CD4-positive, CD25-positive, alpha-beta regulatory T cell (primary cell): Measurements from ENCODE around the gene L3HYPDH. TPM values are rescaled to one million over a fixed set of nuclear protein-coding genes. Genes with fewer than 3 reads are reported as not detected.

Experiments
- ATAC-seq, 2 donors: fragments of 150-1000 bp; cut with Tn5 transposase; one replicate each; pipeline ENCODE4 v1.10.0; 2021; ENCODE audit warnings: low read depth in 2 of 2, moderate number of reproducible peaks in 2 of 2, moderate library complexity in 1 of 2
- DNase-seq, 3 donors: peaks; one replicate each; pipeline versions ENCODE4 v3.0.0 to v3.0.0-alpha.2; 2012 to 2022; ENCODE audit warnings: mixed read lengths in 1 of 3
- H3K27ac ChIP-seq: one replicate; pipeline ENCODE4 v1.7.0; 2013; ENCODE audit warnings: mild to moderate bottlenecking, low read length; ENCODE audit not compliant: insufficient read depth, poor library complexity, severe bottlenecking
- H3K27me3 ChIP-seq: one replicate; pipeline ENCODE4 v1.7.0; 2013; ENCODE audit warnings: low read length; ENCODE audit not compliant: control insufficient read depth, insufficient read depth
- H3K36me3 ChIP-seq: one replicate; pipeline ENCODE4 v1.7.0; 2013; ENCODE audit warnings: mild to moderate bottlenecking, low read length, moderate library complexity; ENCODE audit not compliant: control insufficient read depth, insufficient read depth
- H3K4me1 ChIP-seq: 2 replicates; pipeline ENCODE4 v1.7.0; 2013; ENCODE audit warnings: mild to moderate bottlenecking, low read length; ENCODE audit not compliant: insufficient read depth, control insufficient read depth, poor library complexity, severe bottlenecking
- H3K4me3 ChIP-seq: one replicate; pipeline ENCODE4 v1.7.0; 2013; ENCODE audit warnings: low read depth, mild to moderate bottlenecking, low read length, moderate library complexity
- H3K9me3 ChIP-seq, 2 experiments: 1 replicate in 1 of 2; 2 replicates in 1 of 2; pipeline ENCODE4 v1.7.0; 2013; ENCODE audit warnings: low read length in 2 of 2, mild to moderate bottlenecking in 1 of 2, moderate library complexity in 1 of 2; ENCODE audit not compliant: control insufficient read depth in 2 of 2
- H3K27ac Mint-ChIP-seq, 3 donors: one replicate each; pipeline ENCODE4 v1.8.0; 2020 to 2022; ENCODE audit warnings: mild to moderate bottlenecking in 3 of 3, mixed read lengths in 3 of 3, moderate library complexity in 2 of 3
- H3K27me3 Mint-ChIP-seq: one replicate; pipeline ENCODE4 v1.8.0; 2022; ENCODE audit warnings: mild to moderate bottlenecking, mixed read lengths
- H3K36me3 Mint-ChIP-seq: one replicate; pipeline ENCODE4 v1.8.0; 2020; ENCODE audit warnings: mixed read lengths
- H3K4me1 Mint-ChIP-seq, 4 donors: one replicate each; pipeline ENCODE4 v1.8.0; 2020 to 2022; ENCODE audit warnings: mixed read lengths in 4 of 4, mild to moderate bottlenecking in 1 of 4
- H3K4me3 Mint-ChIP-seq, 4 donors: one replicate each; pipeline ENCODE4 v1.8.0; 2020 to 2022; ENCODE audit warnings: mild to moderate bottlenecking in 4 of 4, mixed read lengths in 4 of 4, moderate library complexity in 3 of 4
- H3K9me3 Mint-ChIP-seq, 7 donors: one replicate each; pipeline ENCODE4 v1.8.0; 2020 to 2022; ENCODE audit warnings: mixed read lengths in 7 of 7, mild to moderate bottlenecking in 3 of 7, moderate library complexity in 2 of 7
- polyA plus RNA-seq, 4 donors: library from polyadenylated mRNA; unstranded; fragments of 300-500 nt; fragmentation: Illumina TruSeq; gene quantifications; one replicate each; pipeline ENCODE4 v1.2.3, GENCODE V29; 2021
- total RNA-seq: library from RNA; stranded (reverse); gene quantifications from one replicate; pipeline ENCODE4 v1.2.3, GENCODE V29; 2022

Gene L3HYPDH
- total and polyA plus RNA-seq, 5 donors from 2014 or later = 3.5 to 20.6 (median 5.1) TPM

DNA sequence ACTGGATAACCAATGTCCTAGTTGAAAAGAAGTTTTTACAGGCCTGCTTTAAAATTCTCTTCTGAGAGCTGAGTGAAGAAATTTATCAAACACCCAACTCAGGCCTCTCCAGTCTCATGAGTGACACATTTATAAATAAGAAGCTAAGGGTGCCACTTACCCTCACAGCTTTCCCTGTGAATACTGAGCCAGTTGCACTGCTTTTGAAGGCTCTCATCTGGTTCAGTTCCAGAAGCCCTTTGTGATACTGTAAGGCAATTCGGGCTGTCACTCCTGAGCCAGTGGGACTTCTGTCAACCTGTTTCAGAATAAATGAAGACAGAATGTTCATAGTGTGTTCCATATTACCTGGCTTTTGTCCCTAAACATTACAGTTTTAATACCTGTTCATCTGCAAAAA is 8.5 kb downstream of the L3HYPDH start:
- DNase-seq (no peak), ATAC-seq (no peak)
- peaks cover 31% of the 10 kb centered on the region for H3K36me3 ChIP-seq
- H3K27me3 Mint-ChIP-seq = no peaks in the 10 kb centered on the region
- no peaks in the 10 kb centered on the region for H3K9me3 Mint-ChIP-seq
- H3K4me1 Mint-ChIP-seq = peaks cover 0 to 33% (median 22%) of the 10 kb centered on the region in 4 donors
- no peaks in the 10 kb centered on the region for H3K27me3 ChIP-seq
- no peak overlapping the region for H3K27ac ChIP-seq
- no peaks in the 10 kb centered on the region for H3K9me3 ChIP-seq
- no peak overlapping the region for H3K4me3 ChIP-seq
- H3K36me3 Mint-ChIP-seq = peaks cover 17% of the 10 kb centered on the region
- H3K27ac Mint-ChIP-seq = peak overlapping the region in 1 of 3 donors; percentile 34
- no peak overlapping the region for H3K4me3 Mint-ChIP-seq
- H3K4me1 ChIP-seq = no peaks in the 10 kb centered on the region

DNA sequence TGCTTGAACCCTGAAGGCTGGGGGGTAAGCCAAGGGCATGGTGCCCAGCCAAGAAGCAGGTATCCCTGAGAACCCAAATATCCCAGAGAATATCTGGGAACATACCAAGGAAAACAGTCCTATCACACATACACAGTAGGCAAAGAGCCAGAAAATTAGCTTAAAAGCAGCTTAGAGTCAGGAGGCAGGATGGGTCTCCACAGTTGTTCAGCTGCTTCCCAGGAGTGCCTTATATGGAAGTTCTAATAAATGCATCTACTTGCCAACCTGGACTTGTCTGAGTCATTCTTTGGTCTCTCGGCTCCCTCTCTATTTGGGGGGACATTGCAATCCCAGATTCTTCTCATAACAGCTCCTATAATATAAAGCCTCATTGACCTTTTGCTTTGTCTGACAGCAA is 10.0 kb downstream of the L3HYPDH start:
- H3K27ac ChIP-seq = no peak overlapping the region
- no peak for DNase-seq
- no peak overlapping the region for H3K4me3 ChIP-seq
- Mint-ChIP-seq H3K36me3 (peaks cover 14% of the 10 kb centered on the region), H3K27me3 (no peaks in the 10 kb centered on the region), H3K9me3 (no peaks in the 10 kb centered on the region), H3K4me1 (peaks cover 0 to 21% (median 13%) of the 10 kb centered on the region in 4 donors), H3K27ac (no peak overlapping the region), H3K4me3 (no peak overlapping the region)
- ATAC-seq = no peak
- no peaks in the 10 kb centered on the region for H3K4me1 ChIP-seq
- no peaks in the 10 kb centered on the region for H3K27me3 ChIP-seq
- H3K9me3 ChIP-seq = no peaks in the 10 kb centered on the region
- H3K36me3 ChIP-seq = peaks cover 31% of the 10 kb centered on the region

DNA sequence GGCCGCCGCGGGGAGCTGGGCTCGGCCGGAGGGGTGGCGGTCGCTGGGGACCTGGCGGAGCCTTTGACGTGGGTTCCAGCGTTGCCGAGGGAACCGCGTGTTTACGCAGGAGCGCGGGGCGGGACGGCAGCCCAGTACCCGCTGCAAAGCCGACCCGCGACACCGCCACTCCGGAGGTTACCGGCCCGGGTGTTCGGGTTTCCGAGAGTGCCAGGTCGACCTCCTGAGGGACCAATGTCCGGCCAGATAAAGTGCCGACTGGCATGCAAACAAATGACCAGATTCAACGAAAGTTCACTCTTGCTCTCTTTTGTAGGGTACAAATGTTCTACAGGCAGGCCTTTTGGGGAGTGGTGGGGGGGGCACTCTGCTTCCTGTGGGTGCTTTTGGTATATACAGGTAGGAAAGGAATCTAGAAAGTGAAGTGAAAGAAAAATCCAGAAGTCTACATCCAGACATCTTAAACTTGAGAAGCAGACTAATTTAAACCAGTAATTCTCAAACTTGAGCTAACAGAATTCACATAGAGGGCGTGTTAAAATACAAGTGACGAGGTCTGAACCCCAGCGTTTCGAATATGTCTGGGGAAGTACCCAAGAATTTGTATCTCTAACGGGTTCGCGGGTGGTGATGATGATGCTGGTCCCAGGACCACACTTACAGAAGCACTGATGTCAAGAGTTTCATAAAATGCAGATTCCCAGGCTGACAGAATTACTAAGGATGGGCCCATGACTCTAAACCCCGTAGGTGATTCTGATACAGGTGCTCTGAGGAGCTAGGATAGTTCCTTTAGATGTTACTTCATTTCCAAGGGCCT is 18.7 kb downstream of the L3HYPDH start, which contains the start of gene GPR135:
Gene GPR135, minus strand, starts transcription at position 65 of the 820 bp plus-strand sequence. CDS start 154 bp downstream, outside the sequence.
- Histone ChIP-seq H3K4me3 (peak within 1 kb of the TSS; percentile 54), H3K27me3 (no peaks in the 10 kb centered on the region), H3K9me3 (no peaks in the 10 kb centered on the region), H3K4me1 (peaks cover 11% of the 10 kb centered on the region), H3K36me3 (no peaks in the 10 kb centered on the region), H3K27ac (peak within 1 kb of the TSS; percentile 65)
- Mint-ChIP-seq H3K4me3 (peak within 1 kb of the TSS; percentile 89 to 96 (median 90)), H3K36me3 (no peaks in the 10 kb centered on the region), H3K27ac (peak within 1 kb of the TSS; percentile 84 to 93 (median 87)), H3K9me3 (no peaks in the 10 kb centered on the region), H3K27me3 (peaks cover 18% of the 10 kb centered on the region), H3K4me1 (peaks cover 0 to 13% (median 4%) of the 10 kb centered on the region in 4 donors)
- peak in 2 of 3 donors; percentile 35 to 46 for DNase-seq
- ATAC-seq = peak; percentile 8 to 16

DNA sequence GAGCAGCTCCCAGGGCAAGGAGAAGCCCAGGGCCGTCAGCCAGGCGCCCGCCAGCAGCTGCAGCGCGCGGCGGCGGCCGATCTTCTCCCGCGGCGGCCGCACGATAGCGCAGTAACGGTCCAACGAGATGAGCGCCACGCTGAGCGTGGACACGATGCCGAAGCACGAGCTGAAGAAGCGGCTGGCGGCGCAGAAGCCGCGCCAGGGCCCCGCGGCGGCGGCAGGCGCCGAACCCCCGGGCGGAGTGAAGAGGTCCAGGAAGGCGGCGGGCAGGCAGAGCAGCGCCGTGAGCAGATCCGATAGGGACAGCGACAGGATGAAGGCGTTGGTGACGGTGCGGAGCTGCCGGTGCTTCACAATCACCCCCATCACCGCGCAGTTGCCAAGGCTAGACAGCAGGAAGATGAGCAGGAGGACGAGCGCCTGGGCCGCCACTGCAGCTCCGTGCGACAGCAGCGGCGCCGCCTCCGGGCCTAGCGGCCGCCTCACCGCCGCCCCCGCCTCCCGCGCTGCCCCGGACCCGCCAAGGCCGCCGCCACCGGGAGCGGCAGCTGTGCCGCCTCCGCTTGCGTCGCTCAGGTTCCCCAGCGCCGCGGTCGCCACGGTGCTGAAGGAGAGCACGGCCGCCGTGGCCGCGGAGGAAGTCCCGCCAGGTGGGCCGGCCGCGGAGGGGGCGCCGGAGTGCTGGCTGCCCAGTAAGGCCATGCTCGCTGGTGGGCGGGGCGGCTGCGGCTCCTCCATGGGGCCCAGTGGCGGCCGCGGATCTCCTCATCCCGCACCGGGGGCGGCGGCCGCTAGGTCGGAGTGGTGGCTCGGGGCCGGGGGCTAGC is 19.5 kb downstream of the L3HYPDH start:
- H3K27me3 ChIP-seq = no peaks in the 10 kb centered on the region
- Mint-ChIP-seq H3K36me3 (no peaks in the 10 kb centered on the region), H3K4me1 (peaks cover 0 to 13% (median 4%) of the 10 kb centered on the region in 4 donors), H3K4me3 (peak overlapping the region; percentile 45 to 91 (median 89)), H3K27ac (peak overlapping the region in 2 of 3 donors; percentile 55 to 87), H3K9me3 (no peaks in the 10 kb centered on the region), H3K27me3 (peaks cover 18% of the 10 kb centered on the region)
- peak overlapping the region; percentile 65 for H3K27ac ChIP-seq
- ATAC-seq (peak; percentile 70 to 77), DNase-seq (peak; percentile 55 to 67 (median 62))
- no peak overlapping the region for H3K4me3 ChIP-seq
- H3K36me3 ChIP-seq = no peaks in the 10 kb centered on the region
- H3K4me1 ChIP-seq = peaks cover 11% of the 10 kb centered on the region
- no peaks in the 10 kb centered on the region for H3K9me3 ChIP-seq

DNA sequence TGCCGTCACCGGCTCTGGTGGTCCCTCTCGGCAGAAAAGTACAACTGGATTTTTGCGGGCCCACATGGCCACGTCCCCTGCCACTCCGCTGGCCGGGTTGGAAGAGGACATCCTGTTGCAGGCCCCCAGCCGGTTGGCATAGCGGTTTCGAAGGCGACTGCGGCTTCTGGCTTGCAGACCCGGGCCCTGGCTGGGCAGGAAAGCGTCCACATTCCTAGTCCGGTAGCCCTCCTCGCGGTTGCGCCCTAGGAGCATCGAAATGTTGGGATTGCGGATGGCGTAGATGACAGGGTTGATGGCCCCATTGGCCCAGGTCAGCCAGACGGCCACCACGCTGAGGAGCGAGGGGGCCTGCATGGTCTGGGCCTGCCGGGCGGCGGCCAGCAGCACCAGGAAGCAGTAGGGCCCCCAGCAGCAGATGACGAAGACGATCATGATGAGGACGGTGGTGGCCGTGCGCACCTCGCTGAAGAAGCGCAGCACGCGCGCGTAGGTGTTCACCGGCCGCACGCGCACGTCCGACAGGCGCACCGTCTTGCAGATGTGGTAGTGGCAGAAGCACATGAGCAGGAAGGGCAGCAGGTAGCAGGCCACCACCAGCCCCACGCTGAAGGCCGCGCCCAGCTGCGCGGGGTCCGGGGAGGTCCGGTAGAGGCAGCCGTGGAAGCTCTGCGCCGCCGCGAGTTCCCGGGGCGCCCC is 20.3 kb downstream of the L3HYPDH start:
- H3K4me1 Mint-ChIP-seq = peaks cover 0 to 13% (median 4%) of the 10 kb centered on the region in 4 donors
- Histone ChIP-seq H3K27ac (no peak overlapping the region), H3K9me3 (no peaks in the 10 kb centered on the region), H3K4me1 (peaks cover 11% of the 10 kb centered on the region), H3K27me3 (no peaks in the 10 kb centered on the region), H3K4me3 (no peak overlapping the region), H3K36me3 (no peaks in the 10 kb centered on the region)
- ATAC-seq = peak; percentile 18 to 26
- H3K27ac Mint-ChIP-seq = peak overlapping the region; percentile 51 to 84 (median 83)
- no peaks in the 10 kb centered on the region for H3K36me3 Mint-ChIP-seq
- DNase-seq = peak in 1 of 3 donors; percentile 53
- peaks cover 18% of the 10 kb centered on the region for H3K27me3 Mint-ChIP-seq
- no peaks in the 10 kb centered on the region for H3K9me3 Mint-ChIP-seq
- peak overlapping the region; percentile 85 to 91 (median 89) for H3K4me3 Mint-ChIP-seq

DNA sequence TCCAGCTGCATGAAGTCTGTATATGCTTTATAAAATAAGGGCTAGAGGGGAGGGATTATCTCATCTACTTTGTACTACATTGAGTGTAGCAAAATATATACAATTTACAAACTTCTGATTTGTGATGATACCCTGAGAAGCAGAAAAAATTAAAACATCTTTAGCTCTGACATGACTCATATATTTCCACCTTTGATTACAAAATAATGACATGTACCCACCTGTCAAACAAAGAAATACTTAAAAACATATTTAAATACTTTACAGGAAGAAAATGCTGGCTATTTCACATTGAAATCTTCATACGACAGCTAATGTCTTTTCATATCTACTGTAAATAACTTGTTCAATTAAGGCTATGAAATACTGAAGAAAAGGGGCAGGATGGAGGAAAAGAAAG is 22.3 kb downstream of the L3HYPDH start:
- Mint-ChIP-seq H3K4me1 (peaks cover 0 to 13% (median 4%) of the 10 kb centered on the region in 4 donors), H3K4me3 (no peak overlapping the region), H3K27me3 (peaks cover 24% of the 10 kb centered on the region), H3K36me3 (peaks cover 8% of the 10 kb centered on the region), H3K9me3 (peaks cover 0 to 3% (median 0%) of the 10 kb centered on the region in 7 donors), H3K27ac (no peak overlapping the region)
- Histone ChIP-seq H3K9me3 (no peaks in the 10 kb centered on the region), H3K27ac (no peak overlapping the region), H3K4me1 (peaks cover 11% of the 10 kb centered on the region), H3K27me3 (no peaks in the 10 kb centered on the region), H3K36me3 (no peaks in the 10 kb centered on the region), H3K4me3 (no peak overlapping the region)
- ATAC-seq = no peak
- DNase-seq = no peak

DNA sequence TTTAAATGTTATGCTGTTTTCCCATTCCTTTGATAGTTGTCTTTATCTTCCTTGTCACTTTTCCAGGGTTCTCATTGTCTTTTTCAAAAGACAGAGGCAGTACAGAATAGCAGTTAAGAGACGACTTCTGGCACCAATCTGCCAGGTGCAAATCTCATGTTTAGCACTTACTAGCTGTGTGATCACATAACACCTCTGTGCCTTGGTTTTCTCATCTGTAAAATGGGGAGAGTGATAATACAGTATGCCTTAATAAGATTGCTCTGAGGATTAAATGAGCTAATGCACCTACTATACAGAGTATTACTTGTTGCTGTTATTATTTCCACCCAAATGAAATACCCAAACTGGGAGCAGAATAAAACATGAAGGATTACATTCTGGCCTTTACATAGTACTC is 23.8 kb downstream of the L3HYPDH start:
- H3K27me3 ChIP-seq = no peaks in the 10 kb centered on the region
- no peaks in the 10 kb centered on the region for H3K36me3 ChIP-seq
- no peak for ATAC-seq
- Mint-ChIP-seq H3K4me3 (no peak overlapping the region), H3K4me1 (peaks cover 0 to 5% (median 2%) of the 10 kb centered on the region in 4 donors), H3K27me3 (peaks cover 19% of the 10 kb centered on the region), H3K27ac (no peak overlapping the region), H3K9me3 (peaks cover 0 to 4% (median 0%) of the 10 kb centered on the region in 7 donors), H3K36me3 (peaks cover 17% of the 10 kb centered on the region)
- DNase-seq = no peak
- no peaks in the 10 kb centered on the region for H3K9me3 ChIP-seq
- H3K4me1 ChIP-seq = peaks cover 11% of the 10 kb centered on the region
- H3K27ac ChIP-seq = no peak overlapping the region
- no peak overlapping the region for H3K4me3 ChIP-seq
